ENCODE data around the gene SELENOH.

- TF ChIP-seq, protein P1, sequence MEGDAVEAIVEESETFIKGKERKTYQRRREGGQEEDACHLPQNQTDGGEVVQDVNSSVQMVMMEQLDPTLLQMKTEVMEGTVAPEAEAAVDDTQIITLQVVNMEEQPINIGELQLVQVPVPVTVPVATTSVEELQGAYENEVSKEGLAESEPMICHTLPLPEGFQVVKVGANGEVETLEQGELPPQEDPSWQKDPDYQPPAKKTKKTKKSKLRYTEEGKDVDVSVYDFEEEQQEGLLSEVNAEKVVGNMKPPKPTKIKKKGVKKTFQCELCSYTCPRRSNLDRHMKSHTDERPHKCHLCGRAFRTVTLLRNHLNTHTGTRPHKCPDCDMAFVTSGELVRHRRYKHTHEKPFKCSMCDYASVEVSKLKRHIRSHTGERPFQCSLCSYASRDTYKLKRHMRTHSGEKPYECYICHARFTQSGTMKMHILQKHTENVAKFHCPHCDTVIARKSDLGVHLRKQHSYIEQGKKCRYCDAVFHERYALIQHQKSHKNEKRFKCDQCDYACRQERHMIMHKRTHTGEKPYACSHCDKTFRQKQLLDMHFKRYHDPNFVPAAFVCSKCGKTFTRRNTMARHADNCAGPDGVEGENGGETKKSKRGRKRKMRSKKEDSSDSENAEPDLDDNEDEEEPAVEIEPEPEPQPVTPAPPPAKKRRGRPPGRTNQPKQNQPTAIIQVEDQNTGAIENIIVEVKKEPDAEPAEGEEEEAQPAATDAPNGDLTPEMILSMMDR (conservative IDR thresholded peaks at IDR 0.05 in 1 of 2, IDR thresholded peaks at IDR 0.05 in 1 of 2; ENCODE audit: extremely low read depth in 1 of 2, insufficient read depth in 1 of 2, low read depth in 1 of 2, low read length in 2 of 2), result no peak
- no peak for TF ChIP-seq EZH2 (IDR thresholded peaks at IDR 0.05; ENCODE audit: borderline replicate concordance, low read length)
These were observed 3.9 kb downstream of the SELENOH start for GRCh38 chr11:57745206-57745605.
